ENCODE measurements around the gene PUDP. TPM values are rescaled to one million over a fixed set of nuclear protein-coding genes. Genes with fewer than 3 reads are reported as not detected.

The PUDP gene
- total RNA-seq, 1 experiment from 2014 or later: 20.3 TPM

- H3K4me2 ChIP-seq (ENCODE audit: low read length): no peak overlapping the region
- POLR2A ChIA-PET: no interaction called here
- peak; percentile 57 for ATAC-seq
These were observed 64.2 kb downstream of the PUDP start for GRCh38 chrX:7083468-7084396.

DNA sequence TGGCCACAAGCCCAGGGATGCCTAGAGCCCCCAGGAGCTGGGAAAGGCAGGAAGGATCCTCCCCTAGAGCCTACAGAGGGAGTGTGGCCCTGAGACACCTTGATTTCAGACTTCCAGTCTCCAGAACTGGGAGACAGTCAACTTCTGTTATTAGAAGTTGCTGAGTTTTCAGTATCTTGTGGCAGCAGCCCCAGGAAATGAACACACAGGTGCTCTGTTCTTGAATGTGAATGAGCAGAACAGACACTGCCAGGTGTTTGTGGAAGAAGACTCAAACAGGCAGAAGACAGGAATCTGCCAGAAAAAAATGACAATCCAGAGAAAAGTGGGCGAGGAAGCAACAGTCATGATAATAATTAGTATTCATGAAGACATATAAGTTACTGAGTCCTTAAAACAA is 64.9 kb downstream of the PUDP start:
- RAD21 ChIA-PET (ENCODE audit: low non-redundant PET in 1 of 2, low total read pairs in 2 of 2, uncharacterized antibody in 2 of 2, unreplicated experiment in 2 of 2): no interaction called here
- TF ChIP-seq TCF7L2 (IDR thresholded peaks at IDR 0.05; ENCODE audit: borderline replicate concordance, extremely low read depth, insufficient read depth, insufficient read length): no peak
- TF ChIP-seq CBX3 (IDR thresholded peaks at IDR 0.05; ENCODE audit: low read depth): no peak
- no peak for TF ChIP-seq ZNF274 (IDR thresholded peaks at IDR 0.05; ENCODE audit: low read depth, low read length)
- no peak for TF ChIP-seq SP1 (IDR thresholded peaks at IDR 0.05; ENCODE audit: low read depth)
- TF ChIP-seq EGR1 (IDR thresholded peaks at IDR 0.05; ENCODE audit: low read depth): no peak
- TF ChIP-seq REST (IDR thresholded peaks at IDR 0.05; ENCODE audit: low read depth): no peak
- TF ChIP-seq SIN3A (IDR thresholded peaks at IDR 0.05; ENCODE audit: low read depth): no peak
- TF ChIP-seq, protein P1, sequence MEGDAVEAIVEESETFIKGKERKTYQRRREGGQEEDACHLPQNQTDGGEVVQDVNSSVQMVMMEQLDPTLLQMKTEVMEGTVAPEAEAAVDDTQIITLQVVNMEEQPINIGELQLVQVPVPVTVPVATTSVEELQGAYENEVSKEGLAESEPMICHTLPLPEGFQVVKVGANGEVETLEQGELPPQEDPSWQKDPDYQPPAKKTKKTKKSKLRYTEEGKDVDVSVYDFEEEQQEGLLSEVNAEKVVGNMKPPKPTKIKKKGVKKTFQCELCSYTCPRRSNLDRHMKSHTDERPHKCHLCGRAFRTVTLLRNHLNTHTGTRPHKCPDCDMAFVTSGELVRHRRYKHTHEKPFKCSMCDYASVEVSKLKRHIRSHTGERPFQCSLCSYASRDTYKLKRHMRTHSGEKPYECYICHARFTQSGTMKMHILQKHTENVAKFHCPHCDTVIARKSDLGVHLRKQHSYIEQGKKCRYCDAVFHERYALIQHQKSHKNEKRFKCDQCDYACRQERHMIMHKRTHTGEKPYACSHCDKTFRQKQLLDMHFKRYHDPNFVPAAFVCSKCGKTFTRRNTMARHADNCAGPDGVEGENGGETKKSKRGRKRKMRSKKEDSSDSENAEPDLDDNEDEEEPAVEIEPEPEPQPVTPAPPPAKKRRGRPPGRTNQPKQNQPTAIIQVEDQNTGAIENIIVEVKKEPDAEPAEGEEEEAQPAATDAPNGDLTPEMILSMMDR (IDR thresholded peaks at IDR 0.05 in 2 of 3, conservative IDR thresholded peaks at IDR 0.05 in 1 of 3; ENCODE audit: borderline replicate concordance in 1 of 3, insufficient read depth in 1 of 3, low read depth in 2 of 3, low read length in 2 of 3): no peak
- TF ChIP-seq ZFX (IDR thresholded peaks at IDR 0.05): no peak

More at GRCh38 chrX:7083468-7084396, 64.2 kb downstream of the PUDP start:
- no peaks in the 10 kb centered on the region for H3K9me3 ChIP-seq (ENCODE audit: control insufficient read depth in 1 of 2, insufficient read depth in 1 of 2, low read depth in 1 of 2, low read length in 2 of 2)
- DNase-seq (ENCODE audit: low read depth, low spot score): peak; percentile 23
- H3K4me3 ChIP-seq (replicated peaks in 1 of 2; ENCODE audit: low read depth in 1 of 2, low read length in 2 of 2): no peak overlapping the region
- H3K4me1 ChIP-seq (ENCODE audit: control insufficient read depth in 1 of 2, insufficient read depth in 2 of 2, low read length in 2 of 2): peaks cover 0 to 4% of the 10 kb centered on the region in 2 experiments; a peak in 1 of 4 replicates
- no peaks in the 10 kb centered on the region for H3K79me2 ChIP-seq (ENCODE audit: insufficient read depth, low read length)
- H3K9me2 ChIP-seq (ENCODE audit: insufficient read depth): no peaks in the 10 kb centered on the region
- H3K27me3 ChIP-seq (ENCODE audit: insufficient read depth, low read length): no peaks in the 10 kb centered on the region
- ChIA-PET RAD21 (ENCODE audit: low non-redundant PET in 1 of 2, low total read pairs in 2 of 2, uncharacterized antibody in 2 of 2, unreplicated experiment in 2 of 2) (no interaction called here), CTCF (no interaction called here)
- no peaks in the 10 kb centered on the region for H3K36me3 ChIP-seq (ENCODE audit: control insufficient read depth in 1 of 2, insufficient read depth in 2 of 2, low read length in 2 of 2)
- peak; percentile 32; the same call in 1 of the 2 replicates for TF ChIP-seq FOSL1 (IDR thresholded peaks at IDR 0.05; ENCODE audit: low read depth)
- TF ChIP-seq POLR2A (IDR thresholded peaks at IDR 0.05; ENCODE audit: borderline replicate concordance, extremely low read depth, insufficient read depth, insufficient read length): no peak
- H2AFZ ChIP-seq (ENCODE audit: low read depth, low read length, poor library complexity, severe bottlenecking): no peak overlapping the region
- H3K27ac ChIP-seq (ENCODE audit: low read depth, low read length): no peak overlapping the region
- intact Hi-C loops (cut with micrococcal nuclease): no loop called here
- H4K20me1 ChIP-seq (ENCODE audit: insufficient read depth): no peaks in the 10 kb centered on the region
- H3K9ac ChIP-seq (ENCODE audit: low read length): no peak overlapping the region
- no TSS peak for BruUV-seq (replicated peaks)

More for the DNA sequence above, 64.9 kb downstream of the PUDP start:
- ChIA-PET CTCF (no interaction called here), POLR2A (no interaction called here)
- no peaks in the 10 kb centered on the region for H3K9me3 ChIP-seq (ENCODE audit: control insufficient read depth in 1 of 2, insufficient read depth in 1 of 2, low read depth in 1 of 2, low read length in 2 of 2)
- no peaks in the 10 kb centered on the region for H3K79me2 ChIP-seq (ENCODE audit: insufficient read depth, low read length)
- H3K27me3 ChIP-seq (ENCODE audit: insufficient read depth, low read length): no peaks in the 10 kb centered on the region
- H3K36me3 ChIP-seq (ENCODE audit: control insufficient read depth in 1 of 2, insufficient read depth in 2 of 2, low read length in 2 of 2): no peaks in the 10 kb centered on the region
- BruUV-seq (replicated peaks): no TSS peak
- peaks cover 0 to 4% of the 10 kb centered on the region in 2 experiments; a peak in 1 of 4 replicates for H3K4me1 ChIP-seq (ENCODE audit: control insufficient read depth in 1 of 2, insufficient read depth in 2 of 2, low read length in 2 of 2)
- no peak overlapping the region for H3K27ac ChIP-seq (ENCODE audit: low read depth, low read length)
- no peaks in the 10 kb centered on the region for H3K9me2 ChIP-seq (ENCODE audit: insufficient read depth)
- ATAC-seq (no peak), DNase-seq (ENCODE audit: low read depth, low spot score) (no peak)
- H2AFZ ChIP-seq (ENCODE audit: low read depth, low read length, poor library complexity, severe bottlenecking): no peak overlapping the region
- intact Hi-C loops (cut with micrococcal nuclease): no loop called here
- H4K20me1 ChIP-seq (ENCODE audit: insufficient read depth): no peaks in the 10 kb centered on the region
- H3K4me3 ChIP-seq (replicated peaks in 1 of 2; ENCODE audit: low read depth in 1 of 2, low read length in 2 of 2): no peak overlapping the region
- H3K9ac ChIP-seq (ENCODE audit: low read length): no peak overlapping the region
- no peak overlapping the region for H3K4me2 ChIP-seq (ENCODE audit: low read length)

Data from HCT116 (cell line).